ENCODE measurements around the gene GNS.

Gene GNS

GRCh38 chr12:64745980-64746379 lies 13.2 kb downstream of the GNS start:
- no peak for DNase-seq (ENCODE audit: insufficient read length, low spot score)
- no peak for FAIRE-seq
- no peak for TF ChIP-seq CTCF (IDR thresholded peaks at IDR 0.05; ENCODE audit: insufficient read depth, missing control alignments)

GRCh38 chr12:64745259-64745807 lies 13.9 kb downstream of the GNS start:
- DNase-seq (ENCODE audit: insufficient read length, low spot score) (no peak), FAIRE-seq (no peak)
- no peak for TF ChIP-seq CTCF (IDR thresholded peaks at IDR 0.05; ENCODE audit: insufficient read depth, missing control alignments)

- TF ChIP-seq CTCF (IDR thresholded peaks at IDR 0.05; ENCODE audit: insufficient read depth, missing control alignments), result no peak
- DNase-seq (ENCODE audit: insufficient read length, low spot score), result no peak
- no peak for FAIRE-seq
Measured at GRCh38 chr12:64744422-64745258, 14.6 kb downstream of the GNS start.

- no peak for TF ChIP-seq CTCF (IDR thresholded peaks at IDR 0.05; ENCODE audit: insufficient read depth, missing control alignments)
- no peak for FAIRE-seq
- DNase-seq (ENCODE audit: insufficient read length, low spot score), result no peak
Measured at GRCh38 chr12:64743206-64743605, 16.0 kb downstream of the GNS start.

- no peak for TF ChIP-seq CTCF (IDR thresholded peaks at IDR 0.05; ENCODE audit: insufficient read depth, missing control alignments)
- DNase-seq (ENCODE audit: insufficient read length, low spot score), result no peak
- FAIRE-seq, result no peak
Measured at GRCh38 chr12:64742416-64742815, 16.8 kb downstream of the GNS start.

GRCh38 chr12:64740646-64741045 lies 18.6 kb downstream of the GNS start:
- DNase-seq (ENCODE audit: insufficient read length, low spot score) (no peak), FAIRE-seq (no peak)
- no peak for TF ChIP-seq CTCF (IDR thresholded peaks at IDR 0.05; ENCODE audit: insufficient read depth, missing control alignments)

- TF ChIP-seq CTCF (IDR thresholded peaks at IDR 0.05; ENCODE audit: insufficient read depth, missing control alignments), result no peak
- no peak for FAIRE-seq
- DNase-seq (ENCODE audit: insufficient read length, low spot score), result no peak
Measured at GRCh38 chr12:64739778-64740177, 19.4 kb downstream of the GNS start.

All from D721Med (cell line).